H9 (cell line): ENCODE results near the gene SLC2A4. TPM values are rescaled to one million over a fixed set of nuclear protein-coding genes. Genes with fewer than 3 reads are reported as not detected.
A peak's percentile ranks its signal among the peaks of the same experiment; 100 is the strongest.

Experiments used
- DNase-seq: peaks from one replicate; pipeline ENCODE4 v3.0.0-alpha.2; 2017
- H2AFZ ChIP-seq: one replicate; pipeline ENCODE4 v1.6.1; 2013; ENCODE audit warnings: mild to moderate bottlenecking, low read length, control low read depth, moderate library complexity
- H2AK5ac ChIP-seq: 2 replicates; pipeline ENCODE4 v1.6.1; 2013; ENCODE audit warnings: low read length, control low read depth, mixed read lengths; ENCODE audit not compliant: insufficient read length
- H2BK120ac ChIP-seq: one replicate; pipeline ENCODE4 v1.6.1; 2013; ENCODE audit warnings: low read depth, mild to moderate bottlenecking, low read length, control low read depth, inconsistent platforms; ENCODE audit not compliant: poor library complexity, severe bottlenecking
- H2BK12ac ChIP-seq: 2 replicates; pipeline ENCODE4 v1.6.1; 2013; ENCODE audit warnings: low read length, control low read depth, mixed read lengths, low read depth; ENCODE audit not compliant: insufficient read length
- H2BK15ac ChIP-seq: 2 replicates; pipeline ENCODE4 v1.6.1; 2013; ENCODE audit warnings: low read depth, low read length, control low read depth
- H2BK20ac ChIP-seq: one replicate; pipeline ENCODE4 v1.6.1; 2013; ENCODE audit warnings: low read depth, mild to moderate bottlenecking, low read length, control low read depth, inconsistent platforms; ENCODE audit not compliant: poor library complexity, severe bottlenecking
- H2BK5ac ChIP-seq: 2 replicates; pipeline ENCODE4 v1.6.1; 2013; ENCODE audit warnings: low read length, control low read depth, mixed read lengths; ENCODE audit not compliant: insufficient read length
- H3K14ac ChIP-seq: 2 replicates; pipeline ENCODE4 v1.6.1; 2013; ENCODE audit warnings: low read length, control low read depth; ENCODE audit not compliant: insufficient read depth
- H3K18ac ChIP-seq: 2 replicates; pipeline ENCODE4 v1.6.1; 2013; ENCODE audit warnings: low read depth, mild to moderate bottlenecking, mixed read lengths, low read length, control low read depth; ENCODE audit not compliant: insufficient read length
- H3K23ac ChIP-seq: 2 replicates; pipeline ENCODE4 v1.6.1; 2013; ENCODE audit warnings: low read length, control low read depth, mixed read lengths, low read depth; ENCODE audit not compliant: insufficient read length
- H3K23me2 ChIP-seq: 2 replicates; pipeline ENCODE4 v1.6.1; 2013; ENCODE audit warnings: low read depth, mild to moderate bottlenecking, mixed read lengths, low read length, control low read depth; ENCODE audit not compliant: insufficient read length, poor library complexity, severe bottlenecking
- H3K27ac ChIP-seq: 2 replicates; pipeline ENCODE4 v1.5.1; 2013; ENCODE audit warnings: low read length, control low read depth, mixed read lengths, low read depth; ENCODE audit not compliant: insufficient read length
- H3K27me3 ChIP-seq: 2 replicates; pipeline ENCODE4 v1.6.1; 2013; ENCODE audit warnings: low read length, control low read depth, inconsistent platforms; ENCODE audit not compliant: insufficient read depth
- H3K4ac ChIP-seq: 2 replicates; pipeline ENCODE4 v1.6.1; 2013; ENCODE audit warnings: low read depth, mild to moderate bottlenecking, control low read depth, inconsistent platforms, low read length, moderate library complexity
- H3K4me1 ChIP-seq: 2 replicates; pipeline ENCODE4 v1.6.1; 2013; ENCODE audit warnings: low read length, control low read depth, inconsistent platforms; ENCODE audit not compliant: insufficient read depth
- H3K4me2 ChIP-seq: 2 replicates; pipeline ENCODE4 v1.6.1; 2013; ENCODE audit warnings: low read length, control low read depth, mixed read lengths; ENCODE audit not compliant: insufficient read length, insufficient read depth
- H3K56ac ChIP-seq: 2 replicates; pipeline ENCODE4 v1.6.1; 2013; ENCODE audit warnings: low read depth, mild to moderate bottlenecking, mixed read lengths, low read length, control low read depth; ENCODE audit not compliant: insufficient read length
- H3K79me1 ChIP-seq: 2 replicates; pipeline ENCODE4 v1.6.1; 2013; ENCODE audit warnings: low read depth, mild to moderate bottlenecking, moderate library complexity, low read length, control low read depth, inconsistent platforms; ENCODE audit not compliant: insufficient read depth, poor library complexity, severe bottlenecking
- H3K79me2 ChIP-seq: 2 replicates; pipeline ENCODE4 v1.6.1; 2013; ENCODE audit warnings: low read length, control low read depth, inconsistent platforms; ENCODE audit not compliant: insufficient read depth
- H3K9ac ChIP-seq: 2 replicates; pipeline ENCODE4 v1.6.1; 2013; ENCODE audit warnings: low read length, control low read depth, mixed read lengths; ENCODE audit not compliant: insufficient read length; ENCODE audit errors: extremely low read depth
- H3K9me3 ChIP-seq: one replicate; pipeline ENCODE4 v1.6.1; 2013; ENCODE audit warnings: low read depth, low read length, inconsistent platforms; ENCODE audit not compliant: control insufficient read depth
- H3T11ph ChIP-seq: one replicate; pipeline ENCODE4 v1.6.1; 2013; ENCODE audit warnings: mild to moderate bottlenecking, low read length, control low read depth, inconsistent platforms
- H4K20me1 ChIP-seq: one replicate; pipeline ENCODE4 v1.6.1; 2013; ENCODE audit not compliant: control insufficient read depth, insufficient read length, insufficient read depth
- H4K5ac ChIP-seq: 2 replicates; pipeline ENCODE4 v1.6.1; 2013; ENCODE audit warnings: low read depth, mild to moderate bottlenecking, mixed read lengths, low read length, control low read depth; ENCODE audit not compliant: insufficient read length
- H4K8ac ChIP-seq: replicated peaks from 2 replicates; pipeline ENCODE4 v1.6.1; 2013; ENCODE audit warnings: low read length, control low read depth, mixed read lengths, low read depth; ENCODE audit not compliant: insufficient read length
- H4K91ac ChIP-seq: 2 replicates; pipeline ENCODE4 v1.6.1; 2013; ENCODE audit warnings: low read depth, mild to moderate bottlenecking, moderate library complexity, mixed read lengths, low read length, control low read depth; ENCODE audit not compliant: insufficient read length
- H3K27ac Mint-ChIP-seq, 3 experiments: 2 replicates in 2 of 3; 3 replicates in 1 of 3; pipeline ENCODE4 v1.8.0; 2020 to 2021; ENCODE audit warnings: mixed read lengths in 3 of 3, mild to moderate bottlenecking in 1 of 3, moderate library complexity in 1 of 3
- H3K27me3 Mint-ChIP-seq: 2 replicates; pipeline ENCODE4 v1.8.0; 2021; ENCODE audit warnings: low read depth, mild to moderate bottlenecking, moderate library complexity, mixed read lengths
- H3K36me3 Mint-ChIP-seq, 3 experiments: 2 replicates in 2 of 3; 3 replicates in 1 of 3; pipeline ENCODE4 v1.8.0; 2020 to 2021; ENCODE audit warnings: low read depth in 3 of 3, mixed read lengths in 3 of 3; ENCODE audit not compliant: insufficient read depth in 1 of 3
- H3K4me1 Mint-ChIP-seq, 2 experiments: 2 replicates each; pipeline ENCODE4 v1.8.0; 2020; ENCODE audit warnings: mixed read lengths in 2 of 2
- H3K4me3 Mint-ChIP-seq, 2 experiments: 2 replicates in 1 of 2; 3 replicates in 1 of 2; pipeline ENCODE4 v1.8.0; 2020 to 2021; ENCODE audit warnings: mild to moderate bottlenecking in 2 of 2, mixed read lengths in 2 of 2, moderate library complexity in 1 of 2
- H3K9me3 Mint-ChIP-seq, 2 experiments: 2 replicates in 1 of 2; 3 replicates in 1 of 2; pipeline ENCODE4 v1.8.0; 2020; ENCODE audit warnings: mild to moderate bottlenecking in 2 of 2, mixed read lengths in 2 of 2, moderate library complexity in 1 of 2
- CTCF ChIP-seq: fragments of 200-600 bp; sonication (generic); conservative IDR thresholded peaks from 3 replicates; pipeline ENCODE4 v1.8.0; 2021; ENCODE audit warnings: antibody characterized with exemption, mild to moderate bottlenecking
- whole genome bisulfite sequencing: extraction: QIAGEN DNeasy Blood & Tissue Kit; methylation state at CpG from one replicate; pipeline ENCODE4 v1.1.7; 2013; ENCODE audit warnings: missing lambda C conversion rate, low lambda C conversion rate, mixed read lengths; ENCODE audit not compliant: insufficient read length; ENCODE audit errors: extremely low coverage; 5-methylcytosine and 5-hydroxymethylcytosine counted together
- total RNA-seq: library from RNA; stranded (reverse); gene quantifications from 2 replicates; pipeline ENCODE4 v1.2.1, GENCODE V29; 2021

Gene SLC2A4
- total RNA-seq, 1 experiment from 2014 or later = 4.4 TPM

- Histone ChIP-seq H3K27ac (peak overlapping the region; percentile 72), H4K20me1 (no peaks in the 10 kb centered on the region), H3T11ph (no peak overlapping the region), H4K5ac (no peak overlapping the region), H2BK20ac (no peak overlapping the region), H3K27me3 (no peaks in the 10 kb centered on the region), H2BK12ac (no peak overlapping the region), H3K4me2 (peak overlapping the region; percentile 81), H2AFZ (no peak overlapping the region), H3K4me1 (peaks cover 2% of the 10 kb centered on the region; the same call in 1 of the 2 replicates), H3K23ac (no peak overlapping the region), H3K18ac (peak overlapping the region; percentile 77), H3K9me3 (no peaks in the 10 kb centered on the region), H2AK5ac (no peak overlapping the region), H3K79me1 (no peaks in the 10 kb centered on the region), H2BK15ac (no peak overlapping the region; the same call in 1 of the 2 replicates), H3K79me2 (peaks cover 21% of the 10 kb centered on the region), H3K23me2 (peaks cover 9% of the 10 kb centered on the region), H3K9ac (peak overlapping the region; percentile 84), H2BK5ac (no peak overlapping the region), H4K91ac (peak overlapping the region; percentile 65), H3K4ac (peak overlapping the region; percentile 51; the same call in 1 of the 2 replicates), H4K8ac (no peak overlapping the region), H2BK120ac (no peak overlapping the region), H3K56ac (no peak overlapping the region), H3K14ac (peak overlapping the region; percentile 78)
- H3K9me3 Mint-ChIP-seq = peaks cover 0 to 6% of the 10 kb centered on the region in 2 experiments; a peak in 1 of 5 replicates
- peak; percentile 87 for DNase-seq
- WGBS = no CpG with 5 or more reads among the region's 14 CpGs
- peaks cover 47 to 57% (median 48%) of the 10 kb centered on the region in 3 experiments for H3K36me3 Mint-ChIP-seq
- H3K4me1 Mint-ChIP-seq = peaks cover 27 to 35% of the 10 kb centered on the region in 2 experiments
- H3K27ac Mint-ChIP-seq = peak overlapping the region; percentile 95 to 97 (median 96)
- no peak for TF ChIP-seq CTCF
- H3K4me3 Mint-ChIP-seq = peak overlapping the region; percentile 93 to 94
- H3K27me3 Mint-ChIP-seq = no peaks in the 10 kb centered on the region; the same call in none of the 2 replicates
Observed at GRCh38 chr17:7308625-7309433, 27.3 kb downstream of the SLC2A4 start.
